ENCODE data around the gene DDOST.

Gene DDOST

DNA sequence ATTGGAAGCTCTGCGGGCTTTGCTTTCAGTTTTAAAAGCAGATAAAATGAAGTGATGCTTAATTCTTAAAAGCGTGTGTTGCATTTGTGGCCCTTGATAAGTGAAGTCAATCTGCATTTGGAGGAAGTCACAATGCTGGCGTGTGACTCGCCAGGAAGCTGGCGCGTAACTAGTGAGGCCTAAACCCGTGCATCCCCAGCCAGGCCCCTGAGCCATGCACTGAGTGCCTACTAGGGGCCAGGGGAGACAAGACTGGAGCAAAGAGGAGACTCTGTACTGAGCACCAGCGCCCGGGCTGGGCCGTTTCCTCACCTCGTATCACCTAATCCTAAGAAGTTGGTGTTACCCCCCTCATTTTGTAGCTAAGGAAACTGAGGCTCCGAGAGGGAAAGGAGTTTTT lies 4.6 kb upstream of the DDOST start:
- H3K4me3 ChIP-seq (replicated peaks in 1 of 2; ENCODE audit: low read depth in 2 of 2, low read length in 2 of 2): no peak overlapping the region
- TF ChIP-seq, protein P1, sequence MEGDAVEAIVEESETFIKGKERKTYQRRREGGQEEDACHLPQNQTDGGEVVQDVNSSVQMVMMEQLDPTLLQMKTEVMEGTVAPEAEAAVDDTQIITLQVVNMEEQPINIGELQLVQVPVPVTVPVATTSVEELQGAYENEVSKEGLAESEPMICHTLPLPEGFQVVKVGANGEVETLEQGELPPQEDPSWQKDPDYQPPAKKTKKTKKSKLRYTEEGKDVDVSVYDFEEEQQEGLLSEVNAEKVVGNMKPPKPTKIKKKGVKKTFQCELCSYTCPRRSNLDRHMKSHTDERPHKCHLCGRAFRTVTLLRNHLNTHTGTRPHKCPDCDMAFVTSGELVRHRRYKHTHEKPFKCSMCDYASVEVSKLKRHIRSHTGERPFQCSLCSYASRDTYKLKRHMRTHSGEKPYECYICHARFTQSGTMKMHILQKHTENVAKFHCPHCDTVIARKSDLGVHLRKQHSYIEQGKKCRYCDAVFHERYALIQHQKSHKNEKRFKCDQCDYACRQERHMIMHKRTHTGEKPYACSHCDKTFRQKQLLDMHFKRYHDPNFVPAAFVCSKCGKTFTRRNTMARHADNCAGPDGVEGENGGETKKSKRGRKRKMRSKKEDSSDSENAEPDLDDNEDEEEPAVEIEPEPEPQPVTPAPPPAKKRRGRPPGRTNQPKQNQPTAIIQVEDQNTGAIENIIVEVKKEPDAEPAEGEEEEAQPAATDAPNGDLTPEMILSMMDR (IDR thresholded peaks at IDR 0.05; ENCODE audit: low read depth, low read length): no peak
- DNase-seq (ENCODE audit: low read depth in 2 of 2): no peak

DNA sequence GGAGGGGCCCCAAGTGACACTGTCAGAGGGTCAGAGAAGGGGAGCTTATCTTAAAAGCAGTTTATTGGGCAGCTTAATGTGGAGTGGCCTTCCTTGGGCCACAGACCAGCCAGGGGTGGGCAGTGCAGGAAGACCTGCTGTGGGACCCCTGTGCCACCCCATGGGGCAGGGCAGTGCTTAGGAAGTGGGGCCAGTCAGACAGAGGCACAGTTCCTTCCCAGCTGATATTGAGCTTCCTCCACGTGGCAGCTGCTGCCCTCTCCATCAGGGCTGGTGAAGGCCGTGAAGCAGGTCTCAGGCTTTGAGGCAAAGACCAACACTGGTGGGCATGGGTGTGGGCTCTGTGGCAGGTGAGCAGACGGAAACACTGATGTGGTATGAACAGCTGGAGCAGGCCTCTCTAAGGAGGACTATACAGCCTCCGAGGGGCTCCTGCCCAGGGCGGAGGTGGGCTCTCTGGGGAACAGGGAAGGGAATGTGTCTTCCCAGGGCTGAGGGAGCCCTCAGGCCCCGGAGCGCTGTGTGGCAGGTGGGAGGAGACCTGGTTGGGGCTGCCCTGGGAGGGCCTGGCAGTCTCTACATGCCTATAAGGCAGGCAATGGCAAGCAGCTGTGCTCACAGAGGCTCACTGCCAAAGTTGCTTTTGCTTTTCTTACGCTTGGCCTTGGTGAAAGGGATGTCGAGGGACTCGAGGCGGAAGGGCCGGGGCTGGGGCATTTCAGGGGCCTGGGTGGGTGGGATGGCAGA lies 3.0 kb upstream of the DDOST start:
- H3K4me3 ChIP-seq (replicated peaks in 1 of 2; ENCODE audit: low read depth in 2 of 2, low read length in 2 of 2): no peak overlapping the region
- no peak for DNase-seq (ENCODE audit: low read depth in 2 of 2)
- TF ChIP-seq, protein P1 (IDR thresholded peaks at IDR 0.05; ENCODE audit: low read depth, low read length): no peak

DNA sequence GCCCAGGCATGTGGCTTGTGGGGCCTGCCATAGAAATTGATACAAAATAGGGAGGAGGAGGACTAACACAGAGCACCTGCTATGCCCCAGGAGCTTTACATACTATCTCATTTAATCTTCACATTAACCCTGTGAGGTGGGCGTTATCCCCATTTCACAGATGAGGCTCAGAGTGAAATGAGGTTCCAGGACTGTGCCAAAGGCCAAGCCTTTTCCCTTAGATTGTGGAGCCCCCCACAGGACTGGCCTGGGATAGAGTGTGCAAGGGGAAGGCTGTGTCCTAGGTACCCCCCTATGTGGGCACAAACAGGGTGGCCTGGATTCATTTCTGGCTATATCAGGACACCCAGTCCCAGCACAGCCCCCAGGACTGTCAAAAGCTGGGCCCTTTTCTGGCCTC lies 2.2 kb upstream of the DDOST start:
- no peak overlapping the region for H3K4me3 ChIP-seq (replicated peaks in 1 of 2; ENCODE audit: low read depth in 2 of 2, low read length in 2 of 2)
- TF ChIP-seq, protein P1 (IDR thresholded peaks at IDR 0.05; ENCODE audit: low read depth, low read length): no peak
- DNase-seq (ENCODE audit: low read depth in 2 of 2): no peak

DNA sequence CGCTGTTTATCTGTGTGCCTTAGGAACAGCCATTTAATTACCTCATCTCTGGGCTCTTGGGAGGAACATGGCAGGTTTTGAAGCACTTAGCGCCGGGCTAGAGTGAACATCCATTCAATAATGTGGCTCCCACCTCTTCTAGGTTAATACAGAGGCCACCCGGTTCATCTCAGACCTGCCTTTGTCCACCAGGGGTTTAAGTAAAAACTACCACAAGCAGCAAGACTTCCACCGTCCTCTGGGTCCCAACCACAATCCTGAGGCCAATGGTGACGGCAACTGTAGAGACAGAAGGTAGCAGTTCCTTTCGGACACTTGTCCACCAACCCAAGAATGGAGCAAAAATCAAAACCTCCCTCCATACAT lies 924 bp upstream of the DDOST start:
- no peak for DNase-seq (ENCODE audit: low read depth in 2 of 2)
- TF ChIP-seq, protein P1 (IDR thresholded peaks at IDR 0.05; ENCODE audit: low read depth, low read length): no peak
- peak overlapping the region; percentile 97 for H3K4me3 ChIP-seq (replicated peaks in 1 of 2; ENCODE audit: low read depth in 2 of 2, low read length in 2 of 2)

DNA sequence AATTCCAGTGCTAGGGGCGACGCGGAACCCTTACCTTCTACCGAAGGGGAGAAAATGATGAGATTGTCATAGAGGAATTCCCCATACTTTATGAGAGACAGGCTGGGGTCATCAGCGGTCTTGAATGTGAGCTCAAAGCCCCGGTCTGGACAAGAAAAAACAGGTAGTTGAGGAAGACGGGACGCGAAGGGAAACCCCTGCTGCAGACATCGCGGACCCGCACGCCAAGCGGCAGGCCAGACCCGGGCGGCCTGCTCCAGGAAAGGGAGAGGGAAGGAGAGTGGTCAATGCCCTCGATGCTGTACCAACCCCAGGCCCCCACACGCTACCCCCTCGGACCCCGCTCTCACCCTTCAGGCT lies 342 bp downstream of the DDOST start:
- peak in 1 of 2 donors; percentile 27 for DNase-seq (ENCODE audit: low read depth in 2 of 2)
- H3K4me3 ChIP-seq (replicated peaks in 1 of 2; ENCODE audit: low read depth in 2 of 2, low read length in 2 of 2): peak overlapping the region; percentile 97
- TF ChIP-seq, protein P1 (IDR thresholded peaks at IDR 0.05; ENCODE audit: low read depth, low read length): no peak

DNA sequence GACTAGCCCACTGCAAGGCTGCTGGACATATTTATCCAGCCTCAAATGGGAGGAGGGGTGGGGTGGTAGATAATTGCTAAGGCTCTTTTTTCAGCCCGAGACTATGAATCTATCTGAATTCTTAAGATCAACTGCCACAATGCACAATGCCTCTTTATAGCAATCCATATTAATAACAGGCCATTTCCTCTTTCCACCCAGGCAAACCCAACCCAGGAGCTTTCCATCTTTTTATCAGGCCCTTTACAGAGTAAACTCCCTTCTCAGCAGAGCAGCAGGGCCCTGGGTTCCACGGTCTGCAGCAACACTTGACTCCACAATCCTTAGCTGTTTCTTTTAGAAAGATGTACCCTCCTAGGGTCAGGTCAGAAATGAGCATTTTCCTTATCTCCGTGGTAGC lies 806 bp downstream of the DDOST start:
- peak overlapping the region; percentile 97 for H3K4me3 ChIP-seq (replicated peaks in 1 of 2; ENCODE audit: low read depth in 2 of 2, low read length in 2 of 2)
- TF ChIP-seq, protein P1 (IDR thresholded peaks at IDR 0.05; ENCODE audit: low read depth, low read length): no peak
- no peak for DNase-seq (ENCODE audit: low read depth in 2 of 2)

Measured in cardiac fibroblast (primary cell).